ENCODE measurements around the gene TMEM74B. TPM values are rescaled to one million over a fixed set of nuclear protein-coding genes. Genes with fewer than 3 reads are reported as not detected.

TMEM74B gene
- total RNA-seq, 2 donors from 2014 or later = not detected

DNA sequence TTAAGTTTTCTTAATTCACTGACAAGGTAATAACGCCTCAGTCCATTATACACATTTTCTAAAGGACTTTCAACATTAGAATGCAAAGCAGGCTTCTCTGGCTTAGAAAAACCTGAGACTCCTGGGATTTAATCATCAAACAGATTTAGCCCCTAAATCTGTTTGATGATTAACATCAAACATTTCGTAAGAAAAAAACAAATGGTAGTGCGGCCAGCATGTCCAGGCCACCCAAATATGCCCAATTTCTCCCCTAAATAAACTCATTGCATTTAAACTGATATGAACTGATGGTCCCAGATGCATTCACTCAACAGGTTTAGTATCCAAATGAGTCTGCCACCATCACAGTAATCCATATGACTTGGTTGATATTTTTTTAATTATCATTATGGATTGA, 6.2 kb downstream of the TMEM74B start:
- no peak for ATAC-seq (ENCODE audit: insufficient number of reproducible peaks, low FRiP score, low read depth)
- H3K27me3 ChIP-seq (replicated peaks; ENCODE audit: insufficient read depth) = no peaks in the 10 kb centered on the region
- H3K36me3 ChIP-seq = no peaks in the 10 kb centered on the region
- no peak for TF ChIP-seq CTCF (IDR thresholded peaks at IDR 0.05)
- no peaks in the 10 kb centered on the region for H3K4me1 ChIP-seq (ENCODE audit: control insufficient read depth in 1 of 2, low read depth in 2 of 2)
- H3K9me3 ChIP-seq = no peaks in the 10 kb centered on the region
- H3K4me3 ChIP-seq = no peak overlapping the region
- no peak overlapping the region for H3K27ac ChIP-seq
- no peak for DNase-seq (ENCODE audit: low spot score)

- Histone ChIP-seq H3K27me3 (replicated peaks; ENCODE audit: insufficient read depth) (no peaks in the 10 kb centered on the region), H3K27ac (no peak overlapping the region), H3K4me3 (no peak overlapping the region), H3K36me3 (no peaks in the 10 kb centered on the region), H3K9me3 (no peaks in the 10 kb centered on the region), H3K4me1 (ENCODE audit: control insufficient read depth in 1 of 2, low read depth in 2 of 2) (no peaks in the 10 kb centered on the region)
- TF ChIP-seq CTCF (IDR thresholded peaks at IDR 0.05) = no peak
- ATAC-seq (ENCODE audit: insufficient number of reproducible peaks, low FRiP score, low read depth) (no peak), DNase-seq (ENCODE audit: low spot score) (no peak)
Observed at GRCh38 chr20:1178103-1178502, 6.7 kb downstream of the TMEM74B start.

GRCh38 chr20:1177680-1178079, 7.1 kb downstream of the TMEM74B start:
- no peaks in the 10 kb centered on the region for H3K27me3 ChIP-seq (replicated peaks; ENCODE audit: insufficient read depth)
- ATAC-seq (ENCODE audit: insufficient number of reproducible peaks, low FRiP score, low read depth) (no peak), DNase-seq (ENCODE audit: low spot score) (no peak)
- no peak overlapping the region for H3K4me3 ChIP-seq
- H3K27ac ChIP-seq = no peak overlapping the region
- no peaks in the 10 kb centered on the region for H3K9me3 ChIP-seq
- H3K4me1 ChIP-seq (ENCODE audit: control insufficient read depth in 1 of 2, low read depth in 2 of 2) = no peaks in the 10 kb centered on the region
- no peaks in the 10 kb centered on the region for H3K36me3 ChIP-seq
- TF ChIP-seq CTCF (IDR thresholded peaks at IDR 0.05) = no peak

DNA sequence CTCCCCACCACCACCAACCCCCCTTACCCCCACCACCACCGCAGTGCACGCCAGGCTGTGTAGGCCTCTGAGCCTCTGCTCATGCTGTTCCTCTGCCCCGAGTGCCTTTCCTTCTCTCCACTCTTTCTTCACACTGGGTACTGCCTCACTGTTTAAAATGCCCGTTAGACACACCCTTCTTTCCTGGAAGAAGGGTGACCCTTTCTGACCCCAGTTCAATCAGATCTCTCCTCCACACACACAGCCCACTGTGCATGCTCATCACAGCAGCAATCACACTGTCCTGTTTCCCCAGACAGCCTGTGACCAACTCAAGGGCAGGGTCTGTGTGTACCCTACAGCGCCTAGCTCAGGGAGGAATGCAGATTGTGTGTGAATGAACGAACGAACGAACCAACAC, 10.0 kb downstream of the TMEM74B start:
- Histone ChIP-seq H3K27ac (no peak overlapping the region), H3K27me3 (replicated peaks; ENCODE audit: insufficient read depth) (no peaks in the 10 kb centered on the region), H3K36me3 (peaks cover 21% of the 10 kb centered on the region), H3K4me1 (ENCODE audit: control insufficient read depth in 1 of 2, low read depth in 2 of 2) (no peaks in the 10 kb centered on the region), H3K9me3 (no peaks in the 10 kb centered on the region), H3K4me3 (no peak overlapping the region)
- no peak for TF ChIP-seq CTCF (IDR thresholded peaks at IDR 0.05)
- no peak for ATAC-seq (ENCODE audit: insufficient number of reproducible peaks, low FRiP score, low read depth)
- DNase-seq (ENCODE audit: low spot score) = no peak

GRCh38 chr20:1173698-1174097, 11.1 kb downstream of the TMEM74B start:
- ATAC-seq (ENCODE audit: insufficient number of reproducible peaks, low FRiP score, low read depth) (no peak), DNase-seq (ENCODE audit: low spot score) (no peak)
- H3K4me1 ChIP-seq (ENCODE audit: control insufficient read depth in 1 of 2, low read depth in 2 of 2) = no peaks in the 10 kb centered on the region
- no peak overlapping the region for H3K4me3 ChIP-seq
- TF ChIP-seq CTCF (IDR thresholded peaks at IDR 0.05) = no peak
- peaks cover 24% of the 10 kb centered on the region for H3K36me3 ChIP-seq
- no peak overlapping the region for H3K27ac ChIP-seq
- no peaks in the 10 kb centered on the region for H3K9me3 ChIP-seq
- no peaks in the 10 kb centered on the region for H3K27me3 ChIP-seq (replicated peaks; ENCODE audit: insufficient read depth)
